Activated T-helper 1 cell treated with anti-CD3 and anti-CD28 coated beads, Interleukin-12 subunit alpha, Interleukin-12 subunit beta, Interleukin-2, Interleukin-4 antibody, amounts not matched to agents 30 ng/mL and 10 ng/mL and 1 ng/mL, durations not matched to agents 14 hours and 24 hours and 36 hours (primary cell): Measurements from ENCODE around the gene RPS19. TPM values are rescaled to one million over a fixed set of nuclear protein-coding genes. Genes with fewer than 3 reads are reported as not detected.

Source experiments
- DNase-seq: peaks from one replicate; pipeline ENCODE4 v3.0.0; 2021; ENCODE audit warnings: low spot score
- H3K27ac Mint-ChIP-seq: one replicate; pipeline ENCODE4 v1.8.0; 2021; ENCODE audit warnings: mild to moderate bottlenecking, mixed read lengths
- H3K27me3 Mint-ChIP-seq: one replicate; pipeline ENCODE4 v1.8.0; 2022; ENCODE audit warnings: mild to moderate bottlenecking, moderate library complexity, mixed read lengths; ENCODE audit not compliant: insufficient read depth
- H3K36me3 Mint-ChIP-seq: one replicate; pipeline ENCODE4 v1.8.0; 2021; ENCODE audit warnings: low read depth, mixed read lengths
- H3K4me1 Mint-ChIP-seq: one replicate; pipeline ENCODE4 v1.8.0; 2021; ENCODE audit warnings: low read depth, mixed read lengths
- H3K4me3 Mint-ChIP-seq: one replicate; pipeline ENCODE4 v1.8.0; 2021; ENCODE audit warnings: mild to moderate bottlenecking, moderate library complexity, mixed read lengths
- H3K9me3 Mint-ChIP-seq: one replicate; pipeline ENCODE4 v1.8.0; 2021; ENCODE audit warnings: mixed read lengths
- intact Hi-C: fragments of 100-400 bp; cut with micrococcal nuclease; formaldehyde crosslinking; loops from one replicate; pipeline ENCODE4 v1.15.1; 2024
- total RNA-seq: library from RNA; stranded (reverse); gene quantifications from 2 replicates; pipeline ENCODE4 v1.2.3, GENCODE V29; 2022

Gene RPS19
- total RNA-seq, 1 donor from 2014 or later = 2,906 TPM

DNA sequence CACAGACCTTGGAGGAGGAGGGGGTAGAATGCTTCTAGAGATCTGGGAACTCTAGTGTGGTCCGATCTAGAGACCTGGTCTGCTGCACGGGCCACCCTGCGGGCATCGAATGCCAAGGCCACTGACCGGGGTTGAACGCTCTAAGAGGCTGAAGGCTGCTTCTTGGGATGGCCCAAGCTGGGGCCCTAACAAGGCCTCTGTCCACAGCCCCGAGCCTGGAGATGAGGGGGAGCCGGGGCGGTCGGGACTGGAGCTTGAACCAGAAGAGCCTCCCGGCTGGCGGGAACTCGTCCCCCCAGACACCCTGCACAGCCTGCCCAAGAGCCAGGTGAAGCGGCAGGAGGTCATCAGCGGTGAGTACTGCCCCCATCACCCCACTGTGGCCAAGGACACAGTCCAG lies 38.2 kb downstream of the RPS19 start:
- no peak for DNase-seq
- Mint-ChIP-seq H3K27ac (peak overlapping the region; percentile 61), H3K9me3 (no peaks in the 10 kb centered on the region), H3K4me1 (peaks cover 15% of the 10 kb centered on the region), H3K36me3 (peaks cover 54% of the 10 kb centered on the region), H3K27me3 (no peaks in the 10 kb centered on the region), H3K4me3 (no peak overlapping the region)
- intact Hi-C loops = no loop called here

DNA sequence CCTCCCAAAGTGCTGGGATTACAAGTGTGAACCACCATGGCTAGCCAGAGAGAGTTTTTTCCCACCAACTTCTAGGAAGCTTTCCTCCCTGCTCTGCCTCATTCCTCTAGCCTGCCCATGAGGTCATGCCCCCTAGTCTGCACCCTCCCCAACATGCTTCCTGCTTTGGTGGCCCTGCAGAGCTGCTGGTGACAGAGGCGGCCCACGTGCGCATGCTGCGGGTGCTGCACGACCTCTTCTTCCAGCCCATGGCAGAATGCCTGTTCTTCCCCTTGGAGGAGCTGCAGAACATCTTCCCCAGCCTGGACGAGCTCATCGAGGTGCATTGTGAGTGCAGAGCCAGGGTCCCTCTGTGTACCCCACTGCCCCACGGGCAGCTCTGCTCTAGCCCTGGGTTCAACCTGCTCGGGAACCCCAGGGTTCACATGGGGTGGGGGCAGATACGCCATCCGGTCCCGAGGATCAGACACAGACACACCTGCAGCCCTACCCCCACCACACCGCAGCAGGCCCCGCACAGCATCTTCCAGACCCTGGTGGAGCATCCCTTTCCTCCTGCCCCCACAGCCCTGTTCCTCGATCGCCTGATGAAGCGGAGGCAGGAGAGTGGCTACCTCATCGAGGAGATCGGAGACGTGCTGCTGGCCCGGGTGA lies 41.8 kb downstream of the RPS19 start:
- H3K4me1 Mint-ChIP-seq = peaks cover 18% of the 10 kb centered on the region
- no peak overlapping the region for H3K27ac Mint-ChIP-seq
- H3K27me3 Mint-ChIP-seq = no peaks in the 10 kb centered on the region
- peaks cover 59% of the 10 kb centered on the region for H3K36me3 Mint-ChIP-seq
- no peak for DNase-seq
- intact Hi-C loops = no loop called here
- H3K4me3 Mint-ChIP-seq = no peak overlapping the region
- no peaks in the 10 kb centered on the region for H3K9me3 Mint-ChIP-seq

DNA sequence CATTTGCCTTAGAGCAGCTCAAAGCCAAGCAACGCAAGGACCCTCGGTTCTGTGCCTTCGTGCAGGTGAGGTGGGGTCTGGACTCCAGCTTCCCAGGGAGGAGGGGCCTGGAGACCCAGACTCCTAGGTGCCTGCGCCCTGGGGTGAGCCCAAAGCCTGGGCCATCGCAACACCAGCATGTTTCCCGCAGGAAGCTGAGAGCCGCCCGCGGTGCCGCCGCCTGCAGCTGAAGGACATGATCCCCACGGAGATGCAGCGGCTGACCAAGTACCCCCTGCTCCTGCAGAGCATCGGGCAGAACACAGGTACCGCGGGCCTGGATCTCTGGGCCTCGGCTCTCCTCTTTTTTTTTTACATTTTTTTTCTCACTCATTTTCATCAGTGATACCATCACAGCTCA lies 42.5 kb downstream of the RPS19 start:
- Mint-ChIP-seq H3K4me3 (no peak overlapping the region), H3K4me1 (peaks cover 18% of the 10 kb centered on the region), H3K9me3 (no peaks in the 10 kb centered on the region), H3K36me3 (peaks cover 59% of the 10 kb centered on the region), H3K27me3 (no peaks in the 10 kb centered on the region), H3K27ac (no peak overlapping the region)
- no peak for DNase-seq
- intact Hi-C loops = no loop called here

DNA sequence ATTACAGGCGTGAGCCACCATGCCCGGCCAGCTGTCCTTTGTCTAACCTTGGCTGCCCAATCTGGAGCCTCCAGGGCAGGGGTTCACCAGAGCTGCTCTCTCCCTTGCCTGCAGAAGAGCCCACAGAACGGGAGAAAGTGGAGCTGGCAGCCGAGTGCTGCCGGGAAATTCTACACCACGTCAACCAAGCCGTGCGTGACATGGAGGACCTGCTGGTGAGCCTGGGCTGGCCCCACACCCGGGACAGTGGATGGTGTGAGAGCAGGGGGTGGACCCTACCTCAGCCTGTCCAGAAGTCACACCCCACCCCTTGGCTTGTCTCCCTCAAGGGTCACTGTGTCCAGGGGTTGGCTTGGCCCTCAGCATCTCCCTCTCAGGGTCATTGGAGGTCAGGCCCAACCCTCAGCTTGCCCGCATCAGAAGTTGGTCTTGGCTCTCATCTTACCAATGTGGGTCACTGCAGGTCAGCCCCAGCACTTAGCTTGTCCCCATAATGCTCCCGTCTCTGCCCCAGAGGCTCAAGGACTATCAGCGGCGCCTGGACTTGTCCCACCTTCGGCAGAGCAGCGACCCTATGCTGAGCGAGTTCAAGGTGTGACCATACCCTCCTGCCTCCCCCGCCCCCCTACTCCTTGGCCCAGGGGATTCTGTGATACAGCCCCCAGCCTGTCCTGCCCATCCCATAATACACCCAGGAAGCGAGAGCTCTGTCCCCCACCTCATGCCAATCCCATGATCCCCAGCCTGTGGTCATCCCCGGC lies 43.3 kb downstream of the RPS19 start:
- H3K27ac Mint-ChIP-seq = no peak overlapping the region
- no peak for DNase-seq
- intact Hi-C loops = no loop called here
- peaks cover 18% of the 10 kb centered on the region for H3K4me1 Mint-ChIP-seq
- no peaks in the 10 kb centered on the region for H3K27me3 Mint-ChIP-seq
- peaks cover 53% of the 10 kb centered on the region for H3K36me3 Mint-ChIP-seq
- no peak overlapping the region for H3K4me3 Mint-ChIP-seq
- H3K9me3 Mint-ChIP-seq = no peaks in the 10 kb centered on the region

DNA sequence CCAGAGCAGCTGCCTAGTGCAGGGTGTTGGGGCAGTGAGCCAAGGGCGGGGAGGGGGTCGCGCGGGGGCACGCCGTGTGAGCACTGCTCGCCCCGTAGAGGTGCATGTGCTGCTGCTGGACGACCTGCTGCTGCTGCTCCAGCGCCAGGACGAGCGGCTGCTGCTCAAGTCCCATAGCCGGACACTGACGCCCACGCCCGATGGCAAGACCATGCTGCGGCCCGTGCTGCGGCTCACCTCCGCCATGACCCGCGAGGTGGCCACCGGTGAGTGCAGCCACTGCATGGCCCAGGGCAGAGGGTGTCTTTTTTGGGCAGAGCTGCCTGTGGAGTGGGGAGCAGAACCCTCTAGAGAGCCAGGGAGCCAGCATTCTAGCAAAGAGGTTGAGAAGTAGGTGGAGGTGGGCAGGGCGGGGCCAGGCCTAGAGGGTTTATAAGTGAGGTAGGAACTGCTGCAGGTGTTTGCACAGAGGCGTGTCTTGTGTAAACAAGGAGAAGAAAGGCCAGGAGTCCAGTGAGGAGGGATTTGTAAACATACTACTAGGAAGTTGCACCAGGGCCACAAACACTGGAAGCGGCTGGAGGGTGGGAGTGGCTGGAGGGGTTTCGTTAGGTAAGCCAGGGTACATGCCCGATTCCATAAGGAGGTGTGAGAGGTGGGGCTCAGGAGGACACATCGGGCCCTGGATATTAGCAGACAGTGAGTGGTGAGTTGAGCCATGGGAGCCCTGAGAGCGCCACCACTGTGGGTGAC lies 44.2 kb downstream of the RPS19 start:
- H3K4me1 Mint-ChIP-seq = peaks cover 9% of the 10 kb centered on the region
- no peak for DNase-seq
- no peaks in the 10 kb centered on the region for H3K27me3 Mint-ChIP-seq
- peak overlapping the region; percentile 12 for H3K27ac Mint-ChIP-seq
- H3K9me3 Mint-ChIP-seq = no peaks in the 10 kb centered on the region
- H3K36me3 Mint-ChIP-seq = peaks cover 45% of the 10 kb centered on the region
- intact Hi-C loops = no loop called here
- no peak overlapping the region for H3K4me3 Mint-ChIP-seq

DNA sequence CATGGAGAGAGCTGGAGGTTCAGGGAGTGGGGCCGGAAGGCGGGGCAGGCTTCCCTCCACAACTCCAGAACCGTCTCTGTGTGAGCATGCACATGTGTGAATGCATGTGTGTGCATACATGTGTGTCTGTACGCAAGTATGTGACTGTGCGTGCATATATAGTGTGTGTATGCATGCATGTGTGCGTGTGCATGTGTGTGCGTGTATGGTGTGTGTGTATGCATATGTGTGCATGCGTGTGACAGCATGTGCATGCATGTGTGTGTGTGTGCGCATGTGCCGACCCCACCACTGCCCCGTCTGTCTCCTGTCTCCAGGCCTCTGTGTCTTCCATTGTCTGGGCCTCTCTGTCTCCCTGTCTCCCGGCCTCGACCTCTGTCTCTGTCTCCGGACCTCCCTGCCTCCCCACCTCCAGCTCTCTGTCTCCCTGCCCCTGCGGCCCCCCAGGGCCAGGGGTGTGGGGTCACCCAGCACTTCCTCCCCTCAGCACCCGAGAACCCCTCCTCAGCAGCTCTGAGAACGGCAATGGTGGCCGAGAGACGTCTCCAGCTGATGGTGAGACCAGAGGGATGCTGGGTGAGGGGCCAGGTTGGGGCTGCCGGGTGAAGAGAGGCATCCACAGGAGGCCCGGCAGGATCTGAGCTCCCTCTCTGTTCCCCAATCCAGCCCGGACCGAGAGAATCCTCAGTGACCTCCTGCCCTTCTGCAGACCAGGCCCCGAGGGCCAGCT lies 45.4 kb downstream of the RPS19 start:
- no peak overlapping the region for H3K4me3 Mint-ChIP-seq
- H3K4me1 Mint-ChIP-seq = peaks cover 8% of the 10 kb centered on the region
- H3K36me3 Mint-ChIP-seq = peaks cover 44% of the 10 kb centered on the region
- H3K27me3 Mint-ChIP-seq = no peaks in the 10 kb centered on the region
- H3K9me3 Mint-ChIP-seq = no peaks in the 10 kb centered on the region
- intact Hi-C loops = no loop called here
- H3K27ac Mint-ChIP-seq = no peak overlapping the region
- DNase-seq = no peak

DNA sequence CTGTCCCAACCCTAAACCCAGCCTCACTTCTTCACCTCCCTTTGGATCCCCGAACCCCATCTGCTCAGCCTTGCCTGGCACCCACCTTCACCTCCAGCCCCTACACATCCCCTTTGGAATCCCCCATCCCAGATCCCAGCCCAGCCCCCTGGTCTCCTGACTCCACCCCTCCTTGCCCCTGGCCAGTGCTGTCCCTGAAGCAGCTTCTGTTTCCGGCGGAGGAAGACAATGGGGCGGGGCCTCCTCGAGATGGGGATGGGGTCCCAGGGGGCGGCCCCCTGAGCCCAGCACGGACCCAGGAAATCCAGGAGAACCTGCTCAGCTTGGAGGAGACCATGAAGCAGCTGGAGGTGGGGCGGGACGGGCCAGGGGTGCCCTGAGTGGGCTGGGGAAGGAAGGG lies 46.2 kb downstream of the RPS19 start:
- Mint-ChIP-seq H3K27ac (peak overlapping the region; percentile 13), H3K36me3 (peaks cover 49% of the 10 kb centered on the region), H3K27me3 (no peaks in the 10 kb centered on the region)

DNA sequence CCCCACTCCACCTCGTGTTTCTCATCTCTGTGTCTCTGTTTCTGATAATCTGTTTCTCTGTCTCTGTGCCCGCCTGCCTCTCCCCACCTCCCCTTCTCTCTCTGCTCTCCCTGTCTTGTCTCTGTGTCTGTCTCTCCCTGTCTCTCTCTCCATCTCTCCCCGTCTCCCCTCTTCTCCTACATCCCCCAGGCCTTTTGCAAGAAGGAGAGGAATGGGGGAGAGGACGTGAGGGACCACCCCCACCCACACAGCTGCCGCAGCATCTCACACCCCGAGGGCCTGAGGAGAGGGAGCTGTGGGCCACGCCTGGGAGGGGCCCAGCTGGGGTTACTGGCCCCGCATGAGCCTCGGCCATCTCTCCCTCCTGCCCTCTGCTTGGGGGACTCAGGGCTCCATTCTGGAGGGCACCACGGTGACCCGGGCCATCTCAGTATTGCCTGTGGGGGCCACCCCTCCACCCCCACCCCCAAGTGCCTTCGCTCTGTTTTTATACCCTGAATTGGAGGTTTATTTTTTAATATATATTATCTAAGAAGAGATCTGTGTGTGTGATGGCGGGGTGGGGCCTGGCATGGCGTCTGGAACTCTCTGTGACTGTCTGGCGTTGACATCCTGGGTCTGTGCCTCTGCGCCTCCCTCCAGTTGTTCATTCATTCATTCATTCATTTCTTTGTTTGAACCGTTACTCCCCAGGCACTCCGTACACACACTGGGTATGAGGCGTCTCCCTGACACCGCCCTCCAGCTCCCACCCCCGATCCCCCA lies 47.0 kb downstream of the RPS19 start:
- intact Hi-C loops = no loop called here
- peaks cover 23% of the 10 kb centered on the region for H3K4me1 Mint-ChIP-seq
- H3K27me3 Mint-ChIP-seq = peaks cover 6% of the 10 kb centered on the region
- no peaks in the 10 kb centered on the region for H3K9me3 Mint-ChIP-seq
- no peak for DNase-seq
- H3K4me3 Mint-ChIP-seq = no peak overlapping the region
- peak overlapping the region; percentile 71 for H3K27ac Mint-ChIP-seq
- peaks cover 49% of the 10 kb centered on the region for H3K36me3 Mint-ChIP-seq

More for the DNA sequence above, 46.2 kb downstream of the RPS19 start:
- intact Hi-C loops = no loop called here
- peaks cover 16% of the 10 kb centered on the region for H3K4me1 Mint-ChIP-seq
- H3K4me3 Mint-ChIP-seq = no peak overlapping the region
- no peaks in the 10 kb centered on the region for H3K9me3 Mint-ChIP-seq
- DNase-seq = no peak

DNA sequence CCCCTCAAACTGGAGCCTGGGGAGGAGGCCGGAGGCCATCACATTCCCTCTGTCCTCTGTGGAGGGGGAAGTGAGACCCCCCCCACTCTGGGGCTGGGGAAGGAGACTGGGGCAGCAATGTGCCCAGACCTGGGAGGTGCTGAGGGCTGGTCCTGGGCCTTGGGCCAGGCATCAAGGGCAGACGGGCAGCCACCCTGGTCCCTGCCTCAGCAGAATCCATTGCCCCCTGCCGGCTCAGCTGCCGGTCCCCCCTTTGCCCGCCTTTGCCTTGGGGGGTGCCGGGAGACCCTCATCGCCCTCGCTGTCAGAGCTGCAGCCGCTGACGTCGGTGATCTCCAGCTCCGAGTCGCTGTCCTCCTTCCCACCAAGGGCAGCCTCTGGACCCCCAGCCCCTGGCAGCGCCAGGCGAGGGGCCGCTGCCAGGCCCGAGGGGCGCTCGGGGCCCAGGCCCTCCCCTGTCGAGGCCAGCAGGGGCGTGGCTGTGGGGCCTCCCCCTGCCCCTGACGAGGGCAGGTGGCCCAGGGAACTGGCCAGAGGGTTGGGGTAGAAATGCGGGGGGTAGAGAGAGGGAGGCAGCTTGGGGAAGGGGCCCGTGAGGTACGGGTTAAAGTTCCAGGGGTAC lies 48.0 kb downstream of the RPS19 start:
- Mint-ChIP-seq H3K4me1 (peaks cover 23% of the 10 kb centered on the region), H3K27ac (no peak overlapping the region), H3K36me3 (peaks cover 41% of the 10 kb centered on the region), H3K4me3 (no peak overlapping the region), H3K9me3 (no peaks in the 10 kb centered on the region), H3K27me3 (peaks cover 12% of the 10 kb centered on the region)
- intact Hi-C loops = no loop called here
- DNase-seq = no peak

DNA sequence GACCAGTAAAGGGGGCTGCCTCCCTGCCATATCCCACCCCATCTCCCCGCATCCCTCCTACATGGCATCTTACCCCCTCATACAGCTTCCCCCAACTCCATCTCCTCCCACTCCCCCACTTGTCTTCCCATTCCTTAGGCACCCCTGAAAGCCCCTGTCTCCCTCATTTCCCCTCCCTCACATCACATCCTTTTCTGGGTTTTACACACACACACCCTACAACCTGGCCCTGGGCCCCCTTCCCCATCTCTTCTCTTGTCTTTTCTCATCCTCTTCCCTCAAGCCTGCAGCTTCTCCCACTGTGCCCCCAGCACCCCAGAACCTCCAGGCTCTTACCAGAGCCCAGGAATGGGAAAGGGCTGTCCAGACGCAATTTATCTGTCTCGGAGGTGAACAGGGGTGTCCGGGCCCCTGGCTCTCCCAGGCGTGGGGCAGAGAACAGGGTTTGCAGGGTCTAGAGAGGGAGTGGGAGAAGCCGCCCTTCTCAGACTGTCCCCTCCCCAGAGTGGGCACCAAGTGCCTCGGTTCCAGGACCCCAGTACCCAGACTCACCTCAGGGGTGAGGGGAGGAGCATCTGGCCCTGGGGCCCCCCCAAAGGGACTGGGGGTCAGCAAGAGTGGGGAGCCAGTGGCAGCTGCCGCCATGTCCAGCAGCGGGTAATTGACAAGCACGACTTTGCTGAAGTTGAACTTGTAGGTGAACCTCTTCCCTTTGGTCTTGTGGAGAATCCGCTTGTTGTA lies 48.8 kb downstream of the RPS19 start:
- DNase-seq = no peak
- H3K27me3 Mint-ChIP-seq = peaks cover 18% of the 10 kb centered on the region
- intact Hi-C loops = no loop called here
- no peaks in the 10 kb centered on the region for H3K9me3 Mint-ChIP-seq
- H3K27ac Mint-ChIP-seq = no peak overlapping the region
- peaks cover 37% of the 10 kb centered on the region for H3K36me3 Mint-ChIP-seq
- no peak overlapping the region for H3K4me3 Mint-ChIP-seq
- H3K4me1 Mint-ChIP-seq = peaks cover 23% of the 10 kb centered on the region

DNA sequence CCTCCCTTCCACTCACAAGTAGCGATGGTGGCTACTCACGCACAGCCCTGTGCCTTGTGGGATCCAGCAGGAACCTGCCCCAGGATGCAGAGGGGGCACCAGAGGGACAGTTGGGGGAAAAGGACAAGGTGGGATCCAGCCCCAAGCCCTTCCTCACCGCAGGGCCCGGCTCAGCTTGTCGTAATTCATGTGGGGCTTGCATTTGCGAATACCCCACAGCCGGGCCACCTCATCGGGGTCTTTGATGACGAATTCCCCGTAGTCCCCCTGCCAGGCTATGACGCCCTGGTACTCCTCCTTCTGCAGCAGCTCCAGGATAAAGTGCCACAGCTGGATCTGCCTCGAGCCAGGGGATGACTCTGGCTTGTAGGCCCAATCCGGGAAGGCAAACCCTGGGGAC lies 49.7 kb downstream of the RPS19 start:
- Mint-ChIP-seq H3K27ac (no peak overlapping the region), H3K36me3 (peaks cover 30% of the 10 kb centered on the region), H3K4me1 (peaks cover 16% of the 10 kb centered on the region), H3K9me3 (no peaks in the 10 kb centered on the region), H3K4me3 (no peak overlapping the region), H3K27me3 (peaks cover 23% of the 10 kb centered on the region)
- intact Hi-C loops = no loop called here
- DNase-seq = no peak
